Measurements from ENCODE around the gene TMEM147. TPM values are rescaled to one million over a fixed set of nuclear protein-coding genes. Genes with fewer than 3 reads are reported as not detected.
"Not testable (repeated sequence)": the region's sequence is repeated elsewhere in the genome, so short reads cannot be mapped to it uniquely, and the experiment has no call there.

TMEM147 gene
- total RNA-seq, 6 experiments from 2014 or later = 104 to 130 (median 115) TPM

- Mint-ChIP-seq H3K27ac (no peak overlapping the region), H3K4me3 (no peak overlapping the region), H3K36me3 (ENCODE audit: low read depth) (no peaks in the 10 kb centered on the region), H3K9me3 (peaks cover 6% of the 10 kb centered on the region; the same call in 1 of the 2 replicates), H3K27me3 (ENCODE audit: insufficient read depth) (peaks cover 28% of the 10 kb centered on the region), H3K4me1 (ENCODE audit: low read depth) (no peaks in the 10 kb centered on the region)
- no peak for DNase-seq
- no peak for TF ChIP-seq CTCF (IDR thresholded peaks at IDR 0.05)
Measured at GRCh38 chr19:35582760-35583159, 37.3 kb downstream of the TMEM147 start.

- Mint-ChIP-seq H3K27ac (no peak within 1 kb of the TSS), H3K36me3 (ENCODE audit: low read depth) (no peaks in the 10 kb centered on the region), H3K4me1 (ENCODE audit: low read depth) (no peaks in the 10 kb centered on the region), H3K27me3 (ENCODE audit: insufficient read depth) (peaks cover 28% of the 10 kb centered on the region), H3K4me3 (no peak within 1 kb of the TSS), H3K9me3 (0 out of 2 replicates have a peak, but pooled peaks cover 4% of the 10 kb centered on the region)
- no peak for DNase-seq
- TF ChIP-seq CTCF (IDR thresholded peaks at IDR 0.05) = no peak
Measured at GRCh38 chr19:35585848-35586247, 40.4 kb downstream of the TMEM147 start, which contains the start of gene PMIS2. PMIS2 (plus strand) TSS chr19:35586173; CDS start chr19:35586260, 87 bp downstream.

- Mint-ChIP-seq H3K27me3 (ENCODE audit: insufficient read depth) (peaks cover 27% of the 10 kb centered on the region), H3K27ac (no peak overlapping the region), H3K4me3 (no peak overlapping the region), H3K36me3 (ENCODE audit: low read depth) (no peaks in the 10 kb centered on the region), H3K9me3 (0 out of 2 replicates have a peak, but pooled peaks cover 4% of the 10 kb centered on the region), H3K4me1 (ENCODE audit: low read depth) (no peaks in the 10 kb centered on the region)
- TF ChIP-seq CTCF (IDR thresholded peaks at IDR 0.05) = no peak
- DNase-seq = no peak
Measured at GRCh38 chr19:35587321-35587720, 41.9 kb downstream of the TMEM147 start.

- H3K27me3 Mint-ChIP-seq (ENCODE audit: insufficient read depth) = peaks cover 2% of the 10 kb centered on the region
- H3K36me3 Mint-ChIP-seq (ENCODE audit: low read depth) = no peaks in the 10 kb centered on the region
- no peak for TF ChIP-seq CTCF (IDR thresholded peaks at IDR 0.05)
- no peak for DNase-seq
- no peaks in the 10 kb centered on the region for H3K4me1 Mint-ChIP-seq (ENCODE audit: low read depth)
- H3K9me3 Mint-ChIP-seq = no peaks in the 10 kb centered on the region
- H3K4me3 Mint-ChIP-seq = no peak overlapping the region
- H3K27ac Mint-ChIP-seq = no peak overlapping the region
Measured at GRCh38 chr19:35590875-35591274, 45.4 kb downstream of the TMEM147 start.

- DNase-seq = no peak
- Mint-ChIP-seq H3K4me1 (ENCODE audit: low read depth) (no peaks in the 10 kb centered on the region), H3K27ac (no peak overlapping the region), H3K36me3 (ENCODE audit: low read depth) (no peaks in the 10 kb centered on the region), H3K9me3 (no peaks in the 10 kb centered on the region), H3K27me3 (ENCODE audit: insufficient read depth) (peaks cover 2% of the 10 kb centered on the region), H3K4me3 (no peak overlapping the region)
- peak; percentile 68 for TF ChIP-seq CTCF (IDR thresholded peaks at IDR 0.05)
Measured at GRCh38 chr19:35592226-35592625, 46.8 kb downstream of the TMEM147 start.

GRCh38 chr19:35595026-35595425 is 49.6 kb downstream of the TMEM147 start:
- not testable (repeated sequence) for H3K27ac Mint-ChIP-seq; H3K27me3 Mint-ChIP-seq (ENCODE audit: insufficient read depth); H3K4me3 Mint-ChIP-seq; H3K36me3 Mint-ChIP-seq (ENCODE audit: low read depth); DNase-seq; H3K9me3 Mint-ChIP-seq
- H3K4me1 Mint-ChIP-seq (ENCODE audit: low read depth) = peaks cover 15% of the 10 kb centered on the region

All from HFFc6 (cell line).